GM12878 (cell line): Measurements from ENCODE around the gene MTAP. TPM values are rescaled to one million over a fixed set of nuclear protein-coding genes. Genes with fewer than 3 reads are reported as not detected.

Experiments
- CBFB ChIP-seq: IDR thresholded peaks from 2 replicates; pipeline ENCODE4 v1.6.1; 2016; ENCODE audit warnings: antibody characterized with exemption, low read depth
- EGR1 ChIP-seq, 2 experiments: IDR thresholded peaks; 1 replicate in 1 of 2; 2 replicates in 1 of 2; pipeline ENCODE4 v1.6.1; 2011 to 2012; ENCODE audit warnings: low read depth in 2 of 2, low read length in 2 of 2, borderline replicate concordance in 1 of 2, mild to moderate bottlenecking in 1 of 2, moderate library complexity in 1 of 2
- EZH2 ChIP-seq: IDR thresholded peaks from 2 replicates; pipeline ENCODE4 v1.6.1; 2012; ENCODE audit warnings: low read depth, mild to moderate bottlenecking, control low read depth, inconsistent platforms, low read length, borderline replicate concordance; ENCODE audit not compliant: control insufficient read depth
- KAT2A ChIP-seq: conservative IDR thresholded peaks from 2 replicates; pipeline ENCODE4 v1.6.1; 2011; ENCODE audit warnings: low read depth, low read length; ENCODE audit not compliant: control insufficient read depth
- POU2F2 ChIP-seq: IDR thresholded peaks from 3 replicates; pipeline ENCODE4 v1.6.1; 2011; ENCODE audit warnings: low read depth, mild to moderate bottlenecking, low read length, borderline replicate concordance
- REST ChIP-seq: IDR thresholded peaks from 2 replicates; pipeline ENCODE4 v1.6.1; 2012; ENCODE audit warnings: mild to moderate bottlenecking, low read depth, low read length
- SIX5 ChIP-seq: IDR thresholded peaks from 2 replicates; pipeline ENCODE4 v1.6.1; 2011; ENCODE audit warnings: mild to moderate bottlenecking, low read depth, low read length, moderate library complexity; ENCODE audit not compliant: severe bottlenecking
- SPI1 ChIP-seq: IDR thresholded peaks from 2 replicates; pipeline ENCODE4 v1.6.1; 2011; ENCODE audit warnings: low read depth, mild to moderate bottlenecking, low read length, moderate library complexity, borderline replicate concordance; ENCODE audit not compliant: insufficient read depth
- ZNF687 ChIP-seq: fragments of 450-650 bp; IDR thresholded peaks from 2 replicates; pipeline ENCODE4 v1.6.1; 2017; ENCODE audit warnings: mild to moderate bottlenecking, moderate library complexity
- polyA plus RNA-seq, 11 experiments: library from polyadenylated mRNA; depleted of rRNA in 4 of 11; unstranded in 6 of 11; stranded (reverse) in 5 of 11; fragments of >200 nt; fragmentation: Nextera tagmentation in 4 of 11; fragmentation: Illumina TruSeq in 1 of 11; extraction: Ambion mirVana in 4 of 11; extraction: Trizol in 1 of 11; gene quantifications; 1 replicate in 1 of 11; 2 replicates in 10 of 11; pipeline versions ENCODE4 v1.2.1 to v1.2.3, GENCODE V29; 2011 to 2016; ENCODE audit warnings: inconsistent platforms in 2 of 11, missing spikeins in 2 of 11, low read depth in 1 of 11
- total RNA-seq, 4 experiments: library from RNA; depleted of rRNA in 3 of 4; stranded (reverse); fragments of >200 nt in 3 of 4; fragmentation: Illumina TruSeq in 1 of 4; extraction: Trizol in 1 of 4; gene quantifications; 2 replicates each; pipeline versions ENCODE4 v1.2.1 to v1.2.3, GENCODE V29; 2013 to 2021
- TF ChIP-seq, protein P1 (sequence below): IDR thresholded peaks from 2 replicates; pipeline ENCODE4 v1.6.1; 2011; ENCODE audit warnings: mild to moderate bottlenecking, low read depth, low read length, moderate library complexity; ENCODE audit not compliant: insufficient replicate concordance
- TF ChIP-seq, protein P2 (sequence below): fragments of 450-650 bp; IDR thresholded peaks from 2 replicates; pipeline ENCODE4 v1.6.1; 2017; ENCODE audit warnings: mild to moderate bottlenecking, low read depth, inconsistent platforms; ENCODE audit not compliant: poor library complexity, severe bottlenecking
- TF ChIP-seq, protein P3 (sequence below): fragments of 150-350 bp; IDR thresholded peaks from 2 replicates; pipeline ENCODE4 v1.6.1; 2016; ENCODE audit warnings: low read depth, low read length

The MTAP gene
- total and polyA plus RNA-seq, 10 of the 15 experiments (the other 5 are each of a cell fraction or from before 2014, with no cell fraction given) = 16.4 to 29.9 (median 22.6) TPM

GRCh38 chr9:21965401-21965951, 163.0 kb downstream of the MTAP start (continued):
- TF ChIP-seq POU2F2 (no peak), SIX5 (no peak), EZH2 (no peak), REST (no peak), KAT2A (no peak), SPI1 (no peak), CBFB (peak; percentile 3; the same call in 1 of the 2 replicates), ZNF687 (no peak), EGR1 (IDR thresholded peaks at IDR 0.05; ENCODE audit: borderline replicate concordance in 1 of 2, low read depth in 2 of 2, low read length in 2 of 2) (no peak)
- TF ChIP-seq, protein P1, sequence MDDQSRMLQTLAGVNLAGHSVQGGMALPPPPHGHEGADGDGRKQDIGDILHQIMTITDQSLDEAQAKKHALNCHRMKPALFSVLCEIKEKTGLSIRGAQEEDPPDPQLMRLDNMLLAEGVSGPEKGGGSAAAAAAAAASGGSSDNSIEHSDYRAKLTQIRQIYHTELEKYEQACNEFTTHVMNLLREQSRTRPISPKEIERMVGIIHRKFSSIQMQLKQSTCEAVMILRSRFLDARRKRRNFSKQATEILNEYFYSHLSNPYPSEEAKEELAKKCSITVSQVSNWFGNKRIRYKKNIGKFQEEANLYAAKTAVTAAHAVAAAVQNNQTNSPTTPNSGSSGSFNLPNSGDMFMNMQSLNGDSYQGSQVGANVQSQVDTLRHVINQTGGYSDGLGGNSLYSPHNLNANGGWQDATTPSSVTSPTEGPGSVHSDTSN = no peak
- TF ChIP-seq, protein P2, sequence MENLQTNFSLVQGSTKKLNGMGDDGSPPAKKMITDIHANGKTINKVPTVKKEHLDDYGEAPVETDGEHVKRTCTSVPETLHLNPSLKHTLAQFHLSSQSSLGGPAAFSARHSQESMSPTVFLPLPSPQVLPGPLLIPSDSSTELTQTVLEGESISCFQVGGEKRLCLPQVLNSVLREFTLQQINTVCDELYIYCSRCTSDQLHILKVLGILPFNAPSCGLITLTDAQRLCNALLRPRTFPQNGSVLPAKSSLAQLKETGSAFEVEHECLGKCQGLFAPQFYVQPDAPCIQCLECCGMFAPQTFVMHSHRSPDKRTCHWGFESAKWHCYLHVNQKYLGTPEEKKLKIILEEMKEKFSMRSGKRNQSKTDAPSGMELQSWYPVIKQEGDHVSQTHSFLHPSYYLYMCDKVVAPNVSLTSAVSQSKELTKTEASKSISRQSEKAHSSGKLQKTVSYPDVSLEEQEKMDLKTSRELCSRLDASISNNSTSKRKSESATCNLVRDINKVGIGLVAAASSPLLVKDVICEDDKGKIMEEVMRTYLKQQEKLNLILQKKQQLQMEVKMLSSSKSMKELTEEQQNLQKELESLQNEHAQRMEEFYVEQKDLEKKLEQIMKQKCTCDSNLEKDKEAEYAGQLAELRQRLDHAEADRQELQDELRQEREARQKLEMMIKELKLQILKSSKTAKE = no peak
- TF ChIP-seq, protein P3, sequence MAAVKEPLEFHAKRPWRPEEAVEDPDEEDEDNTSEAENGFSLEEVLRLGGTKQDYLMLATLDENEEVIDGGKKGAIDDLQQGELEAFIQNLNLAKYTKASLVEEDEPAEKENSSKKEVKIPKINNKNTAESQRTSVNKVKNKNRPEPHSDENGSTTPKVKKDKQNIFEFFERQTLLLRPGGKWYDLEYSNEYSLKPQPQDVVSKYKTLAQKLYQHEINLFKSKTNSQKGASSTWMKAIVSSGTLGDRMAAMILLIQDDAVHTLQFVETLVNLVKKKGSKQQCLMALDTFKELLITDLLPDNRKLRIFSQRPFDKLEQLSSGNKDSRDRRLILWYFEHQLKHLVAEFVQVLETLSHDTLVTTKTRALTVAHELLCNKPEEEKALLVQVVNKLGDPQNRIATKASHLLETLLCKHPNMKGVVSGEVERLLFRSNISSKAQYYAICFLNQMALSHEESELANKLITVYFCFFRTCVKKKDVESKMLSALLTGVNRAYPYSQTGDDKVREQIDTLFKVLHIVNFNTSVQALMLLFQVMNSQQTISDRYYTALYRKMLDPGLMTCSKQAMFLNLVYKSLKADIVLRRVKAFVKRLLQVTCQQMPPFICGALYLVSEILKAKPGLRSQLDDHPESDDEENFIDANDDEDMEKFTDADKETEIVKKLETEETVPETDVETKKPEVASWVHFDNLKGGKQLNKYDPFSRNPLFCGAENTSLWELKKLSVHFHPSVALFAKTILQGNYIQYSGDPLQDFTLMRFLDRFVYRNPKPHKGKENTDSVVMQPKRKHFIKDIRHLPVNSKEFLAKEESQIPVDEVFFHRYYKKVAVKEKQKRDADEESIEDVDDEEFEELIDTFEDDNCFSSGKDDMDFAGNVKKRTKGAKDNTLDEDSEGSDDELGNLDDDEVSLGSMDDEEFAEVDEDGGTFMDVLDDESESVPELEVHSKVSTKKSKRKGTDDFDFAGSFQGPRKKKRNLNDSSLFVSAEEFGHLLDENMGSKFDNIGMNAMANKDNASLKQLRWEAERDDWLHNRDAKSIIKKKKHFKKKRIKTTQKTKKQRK = no peak
